ENCODE measurements around the gene FRMD8. TPM values are rescaled to one million over a fixed set of nuclear protein-coding genes. Genes with fewer than 3 reads are reported as not detected.

The FRMD8 gene
- total and polyA plus RNA-seq, 9 of the 15 experiments (the other 6 are each of a cell fraction or from before 2014, with no cell fraction given), result 4.5 to 54.5 (median 15.8) TPM

- intact Hi-C loops (cut with micrococcal nuclease) (no loop called here), in situ Hi-C loops (cut with MboI) (no loop called here)
- CTCF ChIA-PET (ENCODE audit: low intra/inter-chr PET ratio), result no interaction called here
- Histone ChIP-seq H3K79me2 (ENCODE audit: control insufficient read depth, insufficient read depth, low read length) (peaks cover 3% of the 10 kb centered on the region; the same call in 2 of the 3 replicates), H3K36me3 (ENCODE audit: control insufficient read depth, insufficient read depth, low read length) (peaks cover 54% of the 10 kb centered on the region; the same call in 2 of the 3 replicates), H3K4me2 (ENCODE audit: insufficient read depth, low read length) (no peak overlapping the region), H3K4me1 (replicated peaks in 1 of 2; ENCODE audit: control insufficient read depth in 2 of 2, insufficient read depth in 2 of 2, low read length in 2 of 2) (peaks cover 6 to 22% of the 10 kb centered on the region in 2 experiments; a peak in 4 of 5 replicates), H3K27me3 (ENCODE audit: control insufficient read depth in 2 of 2, insufficient read depth in 2 of 2, low read length in 2 of 2) (no peaks in the 10 kb centered on the region), H3K27ac (ENCODE audit: extremely low read depth, low read depth, low read length) (no peak overlapping the region), H3K9me3 (replicated peaks; ENCODE audit: control insufficient read depth, insufficient read depth, low read depth, low read length) (no peaks in the 10 kb centered on the region), H3K9ac (ENCODE audit: insufficient read depth in 1 of 2, low read depth in 2 of 2, low read length in 2 of 2) (peak overlapping the region in 1 of 2 experiments; percentile 35; a peak in 2 of 4 replicates), H3K4me3 (no peak overlapping the region), H2AFZ (ENCODE audit: low read depth, low read length) (no peak overlapping the region), H3K9me1 (ENCODE audit: control insufficient read depth, insufficient read depth, low read length) (no peaks in the 10 kb centered on the region), H4K20me1 (replicated peaks; ENCODE audit: control insufficient read depth, insufficient read depth, low read length) (no peaks in the 10 kb centered on the region)
- DNase-seq (ENCODE audit: extremely low read depth in 1 of 4, low spot score in 3 of 4), result no peak
- BruUV-seq (replicated peaks), result no TSS peak
- no peak for ATAC-seq
- POLR2A ChIA-PET, result interaction anchor here (0.7 to 3.7 kb wide), 7 partner anchors 8 to 96 kb away, joined by 3 to 41 read pairs (median 5); partner anchors contain the start of genes MALAT1 and NEAT1
- no peak for TF ChIP-seq ZNF512 (tag; IDR thresholded peaks at IDR 0.05)
- TF ChIP-seq MNT (conservative IDR thresholded peaks at IDR 0.05), result no peak
- no peak for TF ChIP-seq ZBTB26 (CRISPR knock-in tag; IDR thresholded peaks at IDR 0.05)
- no peak for TF ChIP-seq ATF1 (CRISPR knock-in tag; IDR thresholded peaks at IDR 0.05)
- TF ChIP-seq ATF1 (tag; IDR thresholded peaks at IDR 0.05), result no peak
- peak; percentile 66 for TF ChIP-seq POLR2G (IDR thresholded peaks at IDR 0.05; ENCODE audit: low read depth, low read length)
- no peak for TF ChIP-seq CHAMP1 (IDR thresholded peaks at IDR 0.05)
- peak; percentile 26; the same call in 1 of the 2 replicates for TF ChIP-seq RBFOX2 (IDR thresholded peaks at IDR 0.05; ENCODE audit: low read depth, low read length)
- no peak for TF ChIP-seq TBL1XR1 (IDR thresholded peaks at IDR 0.05; ENCODE audit: low read length in 2 of 2)
- TF ChIP-seq POLR2A (conservative IDR thresholded peaks at IDR 0.05), result no peak
- no peak for TF ChIP-seq ZNF316 (IDR thresholded peaks at IDR 0.05)
- TF ChIP-seq CBX2 (IDR thresholded peaks at IDR 0.05; ENCODE audit: insufficient read depth, low read length, poor library complexity, severe bottlenecking), result no peak
- TF ChIP-seq TFAP4 (CRISPR knock-in tag; IDR thresholded peaks at IDR 0.05; ENCODE audit: borderline replicate concordance), result no peak
- no peak for FAIRE-seq
- WGBS (ENCODE audit: insufficient coverage, low coverage, missing lambda C conversion rate), result 89% methylated on average over 28 of the region's 29 CpGs
These were observed 24.7 kb downstream of the FRMD8 start for GRCh38 chr11:65410936-65411680.

Data from K562 (cell line).